ENCODE results near the gene HCN3. TPM values are rescaled to one million over a fixed set of nuclear protein-coding genes. Genes with fewer than 3 reads are reported as not detected.

The HCN3 gene
- total RNA-seq, 1 donor from 2014 or later, result 1.9 TPM

- TF ChIP-seq EZH2 (IDR thresholded peaks at IDR 0.05) (no peak), EZH2phosphoT487 (IDR thresholded peaks at IDR 0.05) (no peak)
- TF ChIP-seq, protein P1, sequence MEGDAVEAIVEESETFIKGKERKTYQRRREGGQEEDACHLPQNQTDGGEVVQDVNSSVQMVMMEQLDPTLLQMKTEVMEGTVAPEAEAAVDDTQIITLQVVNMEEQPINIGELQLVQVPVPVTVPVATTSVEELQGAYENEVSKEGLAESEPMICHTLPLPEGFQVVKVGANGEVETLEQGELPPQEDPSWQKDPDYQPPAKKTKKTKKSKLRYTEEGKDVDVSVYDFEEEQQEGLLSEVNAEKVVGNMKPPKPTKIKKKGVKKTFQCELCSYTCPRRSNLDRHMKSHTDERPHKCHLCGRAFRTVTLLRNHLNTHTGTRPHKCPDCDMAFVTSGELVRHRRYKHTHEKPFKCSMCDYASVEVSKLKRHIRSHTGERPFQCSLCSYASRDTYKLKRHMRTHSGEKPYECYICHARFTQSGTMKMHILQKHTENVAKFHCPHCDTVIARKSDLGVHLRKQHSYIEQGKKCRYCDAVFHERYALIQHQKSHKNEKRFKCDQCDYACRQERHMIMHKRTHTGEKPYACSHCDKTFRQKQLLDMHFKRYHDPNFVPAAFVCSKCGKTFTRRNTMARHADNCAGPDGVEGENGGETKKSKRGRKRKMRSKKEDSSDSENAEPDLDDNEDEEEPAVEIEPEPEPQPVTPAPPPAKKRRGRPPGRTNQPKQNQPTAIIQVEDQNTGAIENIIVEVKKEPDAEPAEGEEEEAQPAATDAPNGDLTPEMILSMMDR (IDR thresholded peaks at IDR 0.05), result no peak
- Mint-ChIP-seq H3K27me3 (ENCODE audit: insufficient read depth, low read depth) (peaks cover 9% of the 10 kb centered on the region), H3K27ac (no peak overlapping the region), H3K36me3 (peaks cover 11% of the 10 kb centered on the region), H3K4me1 (peaks cover 36% of the 10 kb centered on the region), H3K9me3 (peaks cover 2% of the 10 kb centered on the region), H3K4me3 (no peak overlapping the region)
- Histone ChIP-seq H3K9ac (no peak overlapping the region), H3K9me3 (ENCODE audit: low read depth) (no peaks in the 10 kb centered on the region), H3K4me1 (peaks cover 14% of the 10 kb centered on the region), H3K4me3 (no peak overlapping the region), H3K27me3 (no peaks in the 10 kb centered on the region), H3K27ac (no peak overlapping the region), H3K36me3 (no peaks in the 10 kb centered on the region), H3K79me2 (ENCODE audit: low read depth) (no peaks in the 10 kb centered on the region), H3F3A (ENCODE audit: low read depth) (peaks cover 49% of the 10 kb centered on the region), H2AFZ (replicated peaks) (no peak overlapping the region), H4K20me1 (ENCODE audit: low read depth) (no peaks in the 10 kb centered on the region), H3K4me2 (no peak overlapping the region)
- no peak for DNase-seq (ENCODE audit: low spot score)
Observed at GRCh38 chr1:155247667-155248553, 29.4 kb upstream of the HCN3 start.

DNA sequence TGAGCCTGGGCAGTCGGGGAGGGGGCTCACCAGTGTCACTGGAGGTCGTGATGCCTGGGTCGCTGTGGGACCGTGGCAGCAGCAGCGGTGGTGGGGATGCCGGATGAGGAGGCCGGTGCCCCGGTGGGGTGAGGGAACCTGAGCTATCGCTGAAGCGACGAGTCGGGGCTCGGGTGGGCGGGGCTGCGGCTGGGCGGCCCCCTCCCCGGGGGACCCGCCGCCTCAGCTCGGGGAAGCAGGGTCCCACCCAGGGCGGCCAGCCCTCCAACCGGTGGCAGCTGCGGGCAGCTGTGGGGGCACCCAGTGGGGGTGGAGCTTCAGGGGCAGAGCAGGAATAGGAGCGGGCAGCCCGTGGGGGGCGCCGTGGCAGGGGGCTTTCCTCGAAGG is 27.0 kb upstream of the HCN3 start:
- Histone ChIP-seq H3K4me3 (peak overlapping the region; percentile 47), H3K27ac (no peak overlapping the region), H3K4me1 (peaks cover 22% of the 10 kb centered on the region), H3K4me2 (peak overlapping the region; percentile 74), H2AFZ (replicated peaks) (peak overlapping the region; percentile 50), H3K9me3 (ENCODE audit: low read depth) (no peaks in the 10 kb centered on the region), H3F3A (ENCODE audit: low read depth) (peaks cover 34% of the 10 kb centered on the region), H3K36me3 (no peaks in the 10 kb centered on the region), H4K20me1 (ENCODE audit: low read depth) (no peaks in the 10 kb centered on the region), H3K27me3 (no peaks in the 10 kb centered on the region), H3K79me2 (ENCODE audit: low read depth) (peaks cover 11% of the 10 kb centered on the region), H3K9ac (no peak overlapping the region)
- Mint-ChIP-seq H3K27me3 (ENCODE audit: insufficient read depth, low read depth) (peaks cover 10% of the 10 kb centered on the region), H3K27ac (no peak overlapping the region), H3K4me1 (peaks cover 36% of the 10 kb centered on the region), H3K4me3 (no peak overlapping the region), H3K36me3 (peaks cover 11% of the 10 kb centered on the region), H3K9me3 (no peaks in the 10 kb centered on the region)
- DNase-seq (ENCODE audit: low spot score), result no peak
- TF ChIP-seq EZH2 (IDR thresholded peaks at IDR 0.05), result no peak
- TF ChIP-seq EZH2phosphoT487 (IDR thresholded peaks at IDR 0.05), result no peak
- TF ChIP-seq, protein P1 (IDR thresholded peaks at IDR 0.05), result no peak

GRCh38 chr1:155250633-155251449 is 26.4 kb upstream of the HCN3 start:
- Histone ChIP-seq H3K36me3 (no peaks in the 10 kb centered on the region), H3K9me3 (ENCODE audit: low read depth) (no peaks in the 10 kb centered on the region), H3K27me3 (no peaks in the 10 kb centered on the region), H3K4me1 (peaks cover 19% of the 10 kb centered on the region), H3K9ac (no peak overlapping the region), H3F3A (ENCODE audit: low read depth) (peaks cover 32% of the 10 kb centered on the region), H3K4me3 (peak overlapping the region; percentile 47), H3K79me2 (ENCODE audit: low read depth) (peaks cover 11% of the 10 kb centered on the region), H3K27ac (no peak overlapping the region), H4K20me1 (ENCODE audit: low read depth) (no peaks in the 10 kb centered on the region), H2AFZ (replicated peaks) (peak overlapping the region; percentile 50), H3K4me2 (peak overlapping the region; percentile 74)
- Mint-ChIP-seq H3K27ac (peak overlapping the region; percentile 14), H3K4me3 (peak overlapping the region; percentile 48), H3K9me3 (no peaks in the 10 kb centered on the region), H3K27me3 (ENCODE audit: insufficient read depth, low read depth) (peaks cover 10% of the 10 kb centered on the region), H3K4me1 (peaks cover 32% of the 10 kb centered on the region), H3K36me3 (peaks cover 10% of the 10 kb centered on the region)
- peak; percentile 98 for DNase-seq (ENCODE audit: low spot score)
- TF ChIP-seq EZH2 (IDR thresholded peaks at IDR 0.05), result no peak
- TF ChIP-seq, protein P1 (IDR thresholded peaks at IDR 0.05), result peak; percentile 99
